Thyroid gland (tissue), 4 donors: ENCODE measurements around the gene RAMP3. TPM values are rescaled to one million over a fixed set of nuclear protein-coding genes. Genes with fewer than 3 reads are reported as not detected.

Experiments
- DNase-seq, 2 donors: peaks; one replicate each; pipeline ENCODE4 v3.0.0-alpha.2; 2019
- H3K27ac ChIP-seq, 3 donors: fragments of 200-600 bp; sonication (generic); 1 replicate in 2 of 3; 2 replicates in 1 of 3; pipeline ENCODE4 v1.5.1; 2016 to 2019; ENCODE audit warnings: mild to moderate bottlenecking in 1 of 3, moderate library complexity in 1 of 3
- H3K27me3 ChIP-seq: fragments of 200-600 bp; sonication (generic); one replicate; pipeline ENCODE4 v1.5.1; 2019
- H3K36me3 ChIP-seq, 2 donors: fragments of 200-600 bp; sonication (generic); one replicate each; pipeline ENCODE4 v1.5.1; 2016 to 2019
- H3K4me1 ChIP-seq, 2 donors: fragments of 200-600 bp; sonication (generic); one replicate each; pipeline ENCODE4 v1.5.1; 2017 to 2019
- H3K4me3 ChIP-seq, 3 donors: fragments of 200-600 bp; sonication (generic); replicated peaks in 1 of 3; 1 replicate in 2 of 3; 2 replicates in 1 of 3; pipeline ENCODE4 v1.5.1; 2016; ENCODE audit warnings: mild to moderate bottlenecking in 1 of 3
- H3K9me3 ChIP-seq: fragments of 200-600 bp; sonication (generic); one replicate; pipeline ENCODE4 v1.5.1; 2017
- POLR2A ChIP-seq, 2 donors: fragments of 450-650 bp; IDR thresholded peaks; one replicate each; pipeline ENCODE4 v1.6.1; 2017; ENCODE audit warnings: antibody characterized with exemption in 2 of 2, mild to moderate bottlenecking in 2 of 2, moderate library complexity in 1 of 2
- WGBS, 2 donors: methylation state at CpG; one replicate each; pipeline ENCODE4 v1.1.5; 2017; 5-methylcytosine and 5-hydroxymethylcytosine counted together
- intact Hi-C: fragments of 100-400 bp; cut with DNase I; formaldehyde crosslinking; loops from one replicate; pipeline ENCODE4 v1.15.1; 2023
- total RNA-seq, 4 donors: library from RNA; depleted of rRNA; stranded (reverse); fragments of >200 nt; gene quantifications; one replicate each; pipeline ENCODE4 v1.2.3, GENCODE V29; 2016
- TF ChIP-seq, protein P1 (sequence below), 6 experiments: fragments of 200-600 bp in 3 of 6; fragments of 450-650 bp in 3 of 6; sonication (generic) in 3 of 6; IDR thresholded peaks; one replicate each; pipeline ENCODE4 v1.5.1; 2016 to 2019; ENCODE audit warnings: antibody characterized with exemption in 6 of 6, mild to moderate bottlenecking in 2 of 6, inconsistent platforms in 1 of 6, moderate library complexity in 1 of 6

RAMP3 gene
- total RNA-seq, 4 donors from 2014 or later = 40.1 to 145 (median 73.1) TPM

DNA sequence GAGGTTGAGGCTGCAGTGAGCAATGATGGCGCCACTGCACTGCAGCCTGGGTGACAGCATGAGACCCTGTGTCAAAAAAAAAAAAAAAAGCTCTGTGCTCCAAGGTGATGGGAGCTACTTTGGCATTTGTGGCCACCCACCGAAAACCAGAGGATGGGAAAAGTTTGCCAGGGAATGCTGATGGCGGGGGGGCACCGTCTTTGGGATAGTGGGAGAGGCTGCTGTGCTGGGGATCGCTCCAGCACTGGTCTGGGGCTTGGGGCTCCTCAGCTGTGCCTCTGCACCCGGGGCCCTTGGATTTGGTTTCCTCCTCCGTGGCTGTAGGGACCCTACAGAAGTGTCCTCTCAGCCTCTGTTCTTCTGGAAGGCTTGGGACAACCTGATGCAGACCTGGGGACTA lies 11.7 kb upstream of the RAMP3 start:
- H3K36me3 ChIP-seq = no peaks in the 10 kb centered on the region
- TF ChIP-seq POLR2A (IDR thresholded peaks at IDR 0.05) = no peak
- TF ChIP-seq, protein P1, sequence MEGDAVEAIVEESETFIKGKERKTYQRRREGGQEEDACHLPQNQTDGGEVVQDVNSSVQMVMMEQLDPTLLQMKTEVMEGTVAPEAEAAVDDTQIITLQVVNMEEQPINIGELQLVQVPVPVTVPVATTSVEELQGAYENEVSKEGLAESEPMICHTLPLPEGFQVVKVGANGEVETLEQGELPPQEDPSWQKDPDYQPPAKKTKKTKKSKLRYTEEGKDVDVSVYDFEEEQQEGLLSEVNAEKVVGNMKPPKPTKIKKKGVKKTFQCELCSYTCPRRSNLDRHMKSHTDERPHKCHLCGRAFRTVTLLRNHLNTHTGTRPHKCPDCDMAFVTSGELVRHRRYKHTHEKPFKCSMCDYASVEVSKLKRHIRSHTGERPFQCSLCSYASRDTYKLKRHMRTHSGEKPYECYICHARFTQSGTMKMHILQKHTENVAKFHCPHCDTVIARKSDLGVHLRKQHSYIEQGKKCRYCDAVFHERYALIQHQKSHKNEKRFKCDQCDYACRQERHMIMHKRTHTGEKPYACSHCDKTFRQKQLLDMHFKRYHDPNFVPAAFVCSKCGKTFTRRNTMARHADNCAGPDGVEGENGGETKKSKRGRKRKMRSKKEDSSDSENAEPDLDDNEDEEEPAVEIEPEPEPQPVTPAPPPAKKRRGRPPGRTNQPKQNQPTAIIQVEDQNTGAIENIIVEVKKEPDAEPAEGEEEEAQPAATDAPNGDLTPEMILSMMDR (IDR thresholded peaks at IDR 0.05) = no peak
- DNase-seq = no peak
- H3K27me3 ChIP-seq = no peaks in the 10 kb centered on the region
- H3K27ac ChIP-seq = no peak overlapping the region
- no peaks in the 10 kb centered on the region for H3K9me3 ChIP-seq
- no peaks in the 10 kb centered on the region for H3K4me1 ChIP-seq
- intact Hi-C loops = no loop called here
- H3K4me3 ChIP-seq = no peak overlapping the region
- WGBS, 2 donors = 79 to 93% methylated on average over 7 of the region's 7 CpGs

GRCh38 chr7:45146531-45147379 lies 10.8 kb upstream of the RAMP3 start:
- Histone ChIP-seq H3K27me3 (no peaks in the 10 kb centered on the region), H3K4me1 (no peaks in the 10 kb centered on the region), H3K36me3 (no peaks in the 10 kb centered on the region), H3K27ac (no peak overlapping the region), H3K4me3 (no peak overlapping the region), H3K9me3 (no peaks in the 10 kb centered on the region)
- no peak for DNase-seq
- TF ChIP-seq POLR2A (IDR thresholded peaks at IDR 0.05) = no peak
- TF ChIP-seq, protein P1 (IDR thresholded peaks at IDR 0.05) = no peak
- WGBS, 2 donors = 84 to 95% methylated on average over 13 to 18 of the region's 19 CpGs
- intact Hi-C loops = no loop called here

DNA sequence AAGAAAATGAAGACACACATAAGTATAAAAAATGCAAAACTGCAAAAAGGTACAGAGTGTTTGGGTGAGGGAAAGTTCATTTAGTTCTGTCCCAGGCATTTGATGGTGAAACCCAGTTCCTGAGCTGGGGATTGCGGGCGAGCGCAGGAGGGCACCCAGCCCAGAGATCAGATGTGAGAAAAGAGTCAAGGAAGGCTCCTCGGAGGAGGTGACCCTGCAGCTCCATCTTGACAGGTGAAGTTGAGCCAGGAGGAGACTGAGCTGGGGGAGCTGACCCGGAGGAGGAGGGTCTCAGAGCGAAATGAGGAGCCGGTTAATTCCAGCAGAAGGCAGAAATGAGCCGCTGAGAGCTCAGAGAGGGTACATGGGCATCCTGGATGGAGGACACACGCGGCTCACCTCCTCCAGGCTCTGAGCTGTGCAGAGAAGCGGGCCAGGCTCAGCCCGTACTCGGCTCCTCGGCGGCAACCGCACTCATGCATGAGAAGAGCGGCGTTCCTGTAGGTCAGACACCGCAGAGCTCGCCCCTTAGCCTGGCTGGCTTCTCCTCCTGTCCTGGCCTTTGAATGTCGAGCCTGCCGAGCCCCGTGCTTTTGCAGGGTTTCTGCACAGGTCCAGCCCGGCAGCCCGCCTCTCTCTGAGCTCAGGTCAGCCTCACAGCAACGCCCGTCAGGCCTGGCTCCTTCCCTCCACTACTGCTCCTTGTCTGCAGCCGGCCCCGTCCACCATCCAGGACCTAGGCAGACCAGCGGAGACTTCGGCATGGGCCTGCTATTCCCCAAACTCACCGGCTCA lies 9.5 kb upstream of the RAMP3 start:
- H3K36me3 ChIP-seq = no peaks in the 10 kb centered on the region
- no peak overlapping the region for H3K27ac ChIP-seq
- TF ChIP-seq POLR2A (IDR thresholded peaks at IDR 0.05) = no peak
- TF ChIP-seq, protein P1 (IDR thresholded peaks at IDR 0.05) = no peak
- intact Hi-C loops = no loop called here
- H3K27me3 ChIP-seq = no peaks in the 10 kb centered on the region
- H3K9me3 ChIP-seq = no peaks in the 10 kb centered on the region
- H3K4me3 ChIP-seq = no peak overlapping the region
- 46 to 65% methylated on average over 32 of the region's 32 CpGs for WGBS, 2 donors
- DNase-seq = peak; percentile 23 to 41
- no peaks in the 10 kb centered on the region for H3K4me1 ChIP-seq

DNA sequence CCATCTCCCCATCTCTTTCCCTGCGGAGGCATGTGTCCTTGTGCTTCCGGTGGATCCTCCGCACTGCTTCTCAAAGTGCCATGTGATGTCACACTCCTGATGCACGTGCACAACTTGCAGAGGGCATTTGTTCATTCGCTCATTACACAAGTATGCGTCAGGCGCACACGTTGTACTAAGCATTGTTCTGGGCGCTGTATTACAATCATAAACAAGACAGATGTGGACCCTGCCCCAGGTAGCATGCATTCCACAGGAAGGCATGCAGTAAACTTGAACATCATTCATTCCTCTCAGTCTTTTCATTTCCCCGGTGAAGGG lies 9.0 kb upstream of the RAMP3 start:
- Histone ChIP-seq H3K27me3 (no peaks in the 10 kb centered on the region), H3K27ac (no peak overlapping the region), H3K9me3 (no peaks in the 10 kb centered on the region), H3K36me3 (no peaks in the 10 kb centered on the region), H3K4me1 (no peaks in the 10 kb centered on the region), H3K4me3 (no peak overlapping the region)
- no peak for TF ChIP-seq POLR2A (IDR thresholded peaks at IDR 0.05)
- TF ChIP-seq, protein P1 (IDR thresholded peaks at IDR 0.05) = no peak
- 88 to 91% methylated on average over 10 of the region's 10 CpGs for WGBS, 2 donors
- intact Hi-C loops = no loop called here
- DNase-seq = no peak

DNA sequence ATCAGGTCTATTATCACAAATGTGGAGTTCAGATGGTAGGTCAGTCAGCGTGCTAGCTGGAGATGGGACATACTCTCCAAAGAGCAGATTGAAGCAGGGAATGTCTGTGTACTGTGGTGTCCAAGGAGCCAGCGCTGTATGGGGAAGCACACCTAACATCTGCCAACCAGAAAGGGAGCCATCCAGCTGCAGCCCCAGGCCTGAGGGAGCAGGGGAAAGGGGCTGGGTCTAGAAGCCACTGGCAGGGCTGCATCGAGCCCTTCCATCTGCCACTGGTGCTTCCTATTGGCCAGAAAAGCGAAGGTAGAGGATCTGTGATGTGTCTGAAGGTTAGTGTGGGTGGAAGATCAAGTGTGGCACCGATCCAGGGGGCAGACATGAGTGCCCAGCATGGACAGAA lies 8.0 kb upstream of the RAMP3 start:
- Histone ChIP-seq H3K36me3 (no peaks in the 10 kb centered on the region), H3K9me3 (no peaks in the 10 kb centered on the region), H3K4me3 (no peak overlapping the region), H3K27me3 (no peaks in the 10 kb centered on the region), H3K27ac (no peak overlapping the region), H3K4me1 (peaks cover 3 to 5% of the 10 kb centered on the region in 2 donors)
- TF ChIP-seq, protein P1 (IDR thresholded peaks at IDR 0.05) = no peak
- TF ChIP-seq POLR2A (IDR thresholded peaks at IDR 0.05) = no peak
- no peak for DNase-seq
- intact Hi-C loops = loop anchor here (10.0 kb wide), 1 partner anchor 715 kb away; no protein-coding TSS in a partner anchor
- 78 to 87% methylated on average over 5 of the region's 5 CpGs for WGBS, 2 donors
